Loucy (cell line): ENCODE results near the gene ASIC5.
"Not testable (repeated sequence)": the region's sequence is repeated elsewhere in the genome, so short reads cannot be mapped to it uniquely, and the experiment has no call there.

Source experiments
- H2AFZ ChIP-seq: fragments of 200-600 bp; sonication (generic); 2 replicates; pipeline ENCODE4 v1.6.0; 2016; ENCODE audit warnings: antibody characterized with exemption, mild to moderate bottlenecking, low read length, moderate library complexity
- H3F3A ChIP-seq: fragments of 200-600 bp; 2 replicates; pipeline ENCODE4 v1.6.0; 2016; ENCODE audit warnings: antibody characterized with exemption, low read depth, mild to moderate bottlenecking
- H3K27me3 ChIP-seq: fragments of 200-600 bp; sonication (generic); 2 replicates; pipeline ENCODE4 v1.6.1; 2014; ENCODE audit warnings: low read length, mild to moderate bottlenecking; ENCODE audit not compliant: insufficient read depth, poor library complexity, severe bottlenecking
- H3K36me3 ChIP-seq: fragments of 200-600 bp; sonication (generic); 2 replicates; pipeline ENCODE4 v1.6.1; 2016; ENCODE audit warnings: low read length; ENCODE audit not compliant: insufficient read depth
- H3K4me1 ChIP-seq: fragments of 200-600 bp; sonication (generic); 2 replicates; pipeline ENCODE4 v1.5.1; 2014; ENCODE audit warnings: low read length, mild to moderate bottlenecking; ENCODE audit not compliant: insufficient read depth, poor library complexity, severe bottlenecking
- H3K4me2 ChIP-seq: fragments of 200-600 bp; sonication (generic); 2 replicates; pipeline ENCODE4 v1.6.0; 2014; ENCODE audit warnings: antibody characterized with exemption, low read length, low read depth, mild to moderate bottlenecking; ENCODE audit not compliant: poor library complexity, severe bottlenecking
- H3K4me3 ChIP-seq: fragments of 200-600 bp; sonication (generic); 2 replicates; pipeline ENCODE4 v1.5.1; 2014; ENCODE audit warnings: low read length, mild to moderate bottlenecking, mixed read lengths; ENCODE audit not compliant: poor library complexity, severe bottlenecking
- H3K79me2 ChIP-seq: fragments of 200-600 bp; sonication (generic); 2 replicates; pipeline ENCODE4 v1.6.1; 2014; ENCODE audit warnings: low read length; ENCODE audit not compliant: insufficient read depth
- H3K9ac ChIP-seq: fragments of 200-600 bp; sonication (generic); 2 replicates; pipeline ENCODE4 v1.6.0; 2014; ENCODE audit warnings: mild to moderate bottlenecking, low read depth, low read length, moderate library complexity; ENCODE audit not compliant: poor library complexity, severe bottlenecking
- H3K9me2 ChIP-seq: fragments of 200-600 bp; sonication (generic); replicated peaks from 2 replicates; pipeline ENCODE4 v1.6.1; 2016; ENCODE audit warnings: low read depth, low read length, mixed read lengths
- H3K9me3 ChIP-seq: fragments of 200-600 bp; sonication (generic); 2 replicates; pipeline ENCODE4 v1.6.1; 2014; ENCODE audit warnings: mild to moderate bottlenecking, antibody characterized with exemption, low read length, low read depth; ENCODE audit not compliant: insufficient read depth
- H4K20me1 ChIP-seq: fragments of 200-600 bp; sonication (generic); 2 replicates; pipeline ENCODE4 v1.6.0; 2014; ENCODE audit warnings: antibody characterized with exemption, low read length, mild to moderate bottlenecking; ENCODE audit not compliant: insufficient read depth, poor library complexity, severe bottlenecking
- CTCF ChIP-seq: fragments of 200-600 bp; sonication (generic); conservative IDR thresholded peaks from 2 replicates; pipeline ENCODE4 v1.5.1; 2014; ENCODE audit warnings: mild to moderate bottlenecking, antibody characterized with exemption, low read length
- EZH2phosphoT487 ChIP-seq: fragments of 200-600 bp; IDR thresholded peaks from 2 replicates; pipeline ENCODE4 v1.6.1; 2018; ENCODE audit warnings: antibody characterized with exemption, mild to moderate bottlenecking, moderate library complexity, borderline replicate concordance

ASIC5 gene

GRCh38 chr4:155901013-155901412 is 34.9 kb upstream of the ASIC5 start:
- Histone ChIP-seq H3K27me3 (no peaks in the 10 kb centered on the region), H3K79me2 (no peaks in the 10 kb centered on the region), H4K20me1 (no peaks in the 10 kb centered on the region), H3K4me1 (no peaks in the 10 kb centered on the region), H3K36me3 (no peaks in the 10 kb centered on the region), H3F3A (no peaks in the 10 kb centered on the region), H3K9me2 (no peaks in the 10 kb centered on the region), H3K9ac (no peak overlapping the region), H3K4me2 (no peak overlapping the region), H3K9me3 (no peaks in the 10 kb centered on the region), H3K4me3 (no peak overlapping the region), H2AFZ (no peak overlapping the region)
- TF ChIP-seq CTCF (no peak), EZH2phosphoT487 (no peak)

GRCh38 chr4:155900381-155900780 is 34.3 kb upstream of the ASIC5 start:
- no peak overlapping the region for H3K4me2 ChIP-seq
- H3K36me3 ChIP-seq: no peaks in the 10 kb centered on the region
- no peak overlapping the region for H3K4me3 ChIP-seq
- TF ChIP-seq EZH2phosphoT487 (no peak), CTCF (no peak)
- no peak overlapping the region for H2AFZ ChIP-seq
- no peaks in the 10 kb centered on the region for H3K27me3 ChIP-seq
- H4K20me1 ChIP-seq: no peaks in the 10 kb centered on the region
- no peak overlapping the region for H3K9ac ChIP-seq
- no peaks in the 10 kb centered on the region for H3K9me3 ChIP-seq
- no peaks in the 10 kb centered on the region for H3K79me2 ChIP-seq
- H3K4me1 ChIP-seq: no peaks in the 10 kb centered on the region
- no peaks in the 10 kb centered on the region for H3F3A ChIP-seq
- no peaks in the 10 kb centered on the region for H3K9me2 ChIP-seq

- Histone ChIP-seq H3F3A (no peaks in the 10 kb centered on the region), H3K9me3 (no peaks in the 10 kb centered on the region), H3K4me2 (no peak overlapping the region), H3K4me3 (no peak overlapping the region), H3K27me3 (no peaks in the 10 kb centered on the region), H2AFZ (no peak overlapping the region), H3K4me1 (no peaks in the 10 kb centered on the region), H3K9ac (no peak overlapping the region), H3K36me3 (no peaks in the 10 kb centered on the region), H3K9me2 (no peaks in the 10 kb centered on the region), H4K20me1 (no peaks in the 10 kb centered on the region), H3K79me2 (no peaks in the 10 kb centered on the region)
- TF ChIP-seq EZH2phosphoT487 (no peak), CTCF (no peak)
These were observed 33.8 kb upstream of the ASIC5 start for GRCh38 chr4:155899891-155900290.

- not testable (repeated sequence) for H3K9me2 ChIP-seq, H3K36me3 ChIP-seq, H3K9me3 ChIP-seq, H4K20me1 ChIP-seq, H3K4me2 ChIP-seq, H2AFZ ChIP-seq, H3K27me3 ChIP-seq, H3K4me3 ChIP-seq, H3K9ac ChIP-seq, H3F3A ChIP-seq, H3K4me1 ChIP-seq, H3K79me2 ChIP-seq
These were observed 32.3 kb upstream of the ASIC5 start for GRCh38 chr4:155898371-155898770.
